ENCODE results near the gene NDFIP2. TPM values are rescaled to one million over a fixed set of nuclear protein-coding genes. Genes with fewer than 3 reads are reported as not detected.

Gene NDFIP2
- total and polyA plus RNA-seq, 2 donors (not counting 3 experiments of a cell fraction or from before 2014, with no cell fraction given): 7.9 to 18.5 TPM

GRCh38 chr13:79458436-79458835, 22.5 kb upstream of the NDFIP2 start:
- DNase-seq (ENCODE audit: low read depth, low spot score) (peak; percentile 20), FAIRE-seq (no peak)
- intact Hi-C loops (cut with micrococcal nuclease) (loop anchor here (1.0 kb wide), 2 partner anchors 23 to 67 kb away; partner anchors contain the start of gene NDFIP2), dilution Hi-C loops (cut with MboI; ENCODE audit: extremely low pct_ligation_motif_present, low sequenced_read_pairs) (no loop called here)
- no TSS peak for BruUV-seq (replicated peaks)
- H2AFZ ChIP-seq (ENCODE audit: low read depth, low read length): no peak overlapping the region
- H3K4me2 ChIP-seq (ENCODE audit: insufficient read depth, low read length): no peak overlapping the region
- no peak for TF ChIP-seq MYC (IDR thresholded peaks at IDR 0.05; ENCODE audit: low read depth, low read length)
- TF ChIP-seq GATA2 (IDR thresholded peaks at IDR 0.05; ENCODE audit: insufficient read depth, insufficient read length, low read depth, low read length): no peak
- no peak for TF ChIP-seq CTCF (IDR thresholded peaks at IDR 0.05; ENCODE audit: extremely low read depth in 1 of 2, insufficient read depth in 1 of 2, low read depth in 1 of 2, low read length in 2 of 2)
- TF ChIP-seq POLR2A (IDR thresholded peaks at IDR 0.05; ENCODE audit: low read depth, low read length): no peak
- TF ChIP-seq JUN (IDR thresholded peaks at IDR 0.05; ENCODE audit: borderline replicate concordance, insufficient read depth, insufficient read length, low read depth): no peak
- no peak for TF ChIP-seq POLR2AphosphoS5 (IDR thresholded peaks at IDR 0.05; ENCODE audit: insufficient read depth, low read depth, low read length)
- TF ChIP-seq FOS (IDR thresholded peaks at IDR 0.05; ENCODE audit: borderline replicate concordance, insufficient read depth, low read length): no peak
- TF ChIP-seq MAX (IDR thresholded peaks at IDR 0.05; ENCODE audit: insufficient read depth, insufficient read length): no peak
- TF ChIP-seq EZH2 (IDR thresholded peaks at IDR 0.05; ENCODE audit: borderline replicate concordance, low read depth, low read length, severe bottlenecking): no peak
- H3K27ac ChIP-seq (ENCODE audit: insufficient read depth, low read depth, low read length): peak overlapping the region; percentile 5
- no peaks in the 10 kb centered on the region for H3K9me3 ChIP-seq (replicated peaks; ENCODE audit: control insufficient read depth, insufficient read depth, low read length)
- peaks cover 9% of the 10 kb centered on the region for H3K4me1 ChIP-seq (ENCODE audit: control insufficient read depth, extremely low read depth, insufficient read depth, low read length)
- H3K36me3 ChIP-seq (ENCODE audit: control insufficient read depth in 2 of 2, extremely low read depth in 1 of 2, insufficient read depth in 2 of 2, low read length in 2 of 2): no peaks in the 10 kb centered on the region
- H3K9me1 ChIP-seq (replicated peaks; ENCODE audit: control insufficient read depth, extremely low read depth, insufficient read depth, low read length): no peaks in the 10 kb centered on the region
- H4K20me1 ChIP-seq (replicated peaks; ENCODE audit: control insufficient read depth, extremely low read depth, insufficient read depth, low read length): no peaks in the 10 kb centered on the region
- CTCF ChIA-PET: interaction anchor here (0.6 to 2.8 kb wide), 5 partner anchors 26 to 83 kb away, joined by 3 to 21 read pairs (median 4); no protein-coding TSS in a partner anchor
- POLR2A ChIA-PET: interaction anchor here (0.6 kb wide), 1 partner anchor 22 kb away, joined by 5 read pairs; the partner anchor contains the start of gene NDFIP2
- no peak overlapping the region for H3K4me3 ChIP-seq (replicated peaks in 1 of 3; ENCODE audit: insufficient read depth in 1 of 3, low read depth in 1 of 3, low read length in 3 of 3)
- H3K9ac ChIP-seq (replicated peaks; ENCODE audit: extremely low read depth, insufficient read depth, low read length): no peak overlapping the region
- no peaks in the 10 kb centered on the region for H3K79me2 ChIP-seq (ENCODE audit: control insufficient read depth, insufficient read depth, low read length)
- H3K27me3 ChIP-seq (ENCODE audit: control insufficient read depth in 2 of 2, insufficient read depth in 2 of 2, low read length in 2 of 2): no peaks in the 10 kb centered on the region

All from endothelial cell of umbilical vein (primary cell).